PC-3 (cell line): ENCODE measurements around the gene PLPP3.

Experiments
- EZH2 ChIP-seq: fragments of 300-600 bp; sonication (generic); IDR thresholded peaks from one replicate; pipeline ENCODE4 v1.6.1; 2017; ENCODE audit warnings: antibody characterized with exemption, mild to moderate bottlenecking, low read length; ENCODE audit not compliant: unreplicated experiment
- TF ChIP-seq, protein P1 (sequence below): fragments of 300-600 bp; sonication (generic); conservative IDR thresholded peaks from 2 replicates; pipeline ENCODE4 v1.5.1; 2017; ENCODE audit warnings: antibody characterized with exemption, low read depth, mild to moderate bottlenecking, low read length

DNA sequence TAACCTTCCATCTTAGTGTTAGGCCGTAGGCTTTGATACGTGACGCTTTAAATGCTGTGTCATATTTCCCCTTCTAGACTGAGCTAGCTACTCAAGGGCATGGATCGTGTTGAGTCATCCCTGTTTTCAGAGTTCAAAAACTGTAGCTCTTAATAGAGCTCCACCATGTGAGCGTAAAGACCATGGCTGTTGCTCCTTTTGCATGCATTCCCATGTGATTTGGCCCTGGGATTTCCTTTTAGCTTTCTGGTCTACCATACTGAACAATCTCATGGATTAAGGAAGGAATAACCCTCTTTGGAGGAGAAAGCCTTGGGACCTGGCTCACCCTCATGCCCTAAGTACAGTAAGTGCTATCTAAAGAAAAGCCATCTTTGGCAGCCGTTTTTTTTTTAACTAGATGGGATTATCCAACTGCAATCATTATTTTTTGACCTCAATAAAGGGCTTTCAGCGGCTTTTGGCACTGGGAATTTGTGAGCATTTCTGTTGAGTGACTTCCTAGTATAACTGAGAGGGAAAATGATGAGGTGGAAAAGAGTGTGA is 76.6 kb downstream of the PLPP3 start:
- TF ChIP-seq EZH2, result no peak
- TF ChIP-seq, protein P1, sequence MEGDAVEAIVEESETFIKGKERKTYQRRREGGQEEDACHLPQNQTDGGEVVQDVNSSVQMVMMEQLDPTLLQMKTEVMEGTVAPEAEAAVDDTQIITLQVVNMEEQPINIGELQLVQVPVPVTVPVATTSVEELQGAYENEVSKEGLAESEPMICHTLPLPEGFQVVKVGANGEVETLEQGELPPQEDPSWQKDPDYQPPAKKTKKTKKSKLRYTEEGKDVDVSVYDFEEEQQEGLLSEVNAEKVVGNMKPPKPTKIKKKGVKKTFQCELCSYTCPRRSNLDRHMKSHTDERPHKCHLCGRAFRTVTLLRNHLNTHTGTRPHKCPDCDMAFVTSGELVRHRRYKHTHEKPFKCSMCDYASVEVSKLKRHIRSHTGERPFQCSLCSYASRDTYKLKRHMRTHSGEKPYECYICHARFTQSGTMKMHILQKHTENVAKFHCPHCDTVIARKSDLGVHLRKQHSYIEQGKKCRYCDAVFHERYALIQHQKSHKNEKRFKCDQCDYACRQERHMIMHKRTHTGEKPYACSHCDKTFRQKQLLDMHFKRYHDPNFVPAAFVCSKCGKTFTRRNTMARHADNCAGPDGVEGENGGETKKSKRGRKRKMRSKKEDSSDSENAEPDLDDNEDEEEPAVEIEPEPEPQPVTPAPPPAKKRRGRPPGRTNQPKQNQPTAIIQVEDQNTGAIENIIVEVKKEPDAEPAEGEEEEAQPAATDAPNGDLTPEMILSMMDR, result no peak
